Naive thymus-derived CD8-positive, alpha-beta T cell (primary cell): Measurements from ENCODE around the gene SEZ6L2. TPM values are rescaled to one million over a fixed set of nuclear protein-coding genes. Genes with fewer than 3 reads are reported as not detected.
"Not testable (repeated sequence)": the region's sequence is repeated elsewhere in the genome, so short reads cannot be mapped to it uniquely, and the experiment has no call there.

Source experiments
- ATAC-seq, 2 donors: fragments of 150-1000 bp; cut with Tn5 transposase in 1 of 2; sonication (Bioruptor Pico), chemical (Tn5 transposase) in 1 of 2; 1 replicate in 1 of 2; 2 replicates in 1 of 2; pipeline ENCODE4 v1.10.0; 2021; ENCODE audit warnings: mild to moderate bottlenecking in 2 of 2, moderate library complexity in 2 of 2
- POLR2A ChIA-PET: fragments of 350-600 bp; sonication (Branson Sonifier 250); formaldehyde crosslinking; loops from one replicate; lab custom pipeline; 2021; ENCODE audit warnings: antibody characterized with exemption; lab: Charles Lee
- DNase-seq, 10 donors: peaks; one replicate each; pipeline versions ENCODE4 v3.0.0 to v3.0.0-alpha.2; 2020 to 2022
- H3K27ac Mint-ChIP-seq, 10 donors: one replicate each; pipeline ENCODE4 v1.8.0; 2020 to 2022; ENCODE audit warnings: mild to moderate bottlenecking in 10 of 10, mixed read lengths in 10 of 10, moderate library complexity in 4 of 10, inconsistent platforms in 1 of 10
- H3K27me3 Mint-ChIP-seq, 5 donors: one replicate each; pipeline ENCODE4 v1.8.0; 2021 to 2022; ENCODE audit warnings: mixed read lengths in 5 of 5
- H3K36me3 Mint-ChIP-seq, 3 donors: one replicate each; pipeline ENCODE4 v1.8.0; 2020 to 2022; ENCODE audit warnings: mixed read lengths in 3 of 3, mild to moderate bottlenecking in 2 of 3, inconsistent platforms in 1 of 3
- H3K4me1 Mint-ChIP-seq, 4 donors: one replicate each; pipeline ENCODE4 v1.8.0; 2021 to 2022; ENCODE audit warnings: mixed read lengths in 4 of 4
- H3K4me3 Mint-ChIP-seq, 10 donors: one replicate each; pipeline ENCODE4 v1.8.0; 2020 to 2022; ENCODE audit warnings: mild to moderate bottlenecking in 10 of 10, mixed read lengths in 10 of 10, moderate library complexity in 6 of 10, inconsistent platforms in 1 of 10
- H3K9me3 Mint-ChIP-seq, 9 donors: one replicate each; pipeline ENCODE4 v1.8.0; 2020 to 2022; ENCODE audit warnings: mixed read lengths in 9 of 9, mild to moderate bottlenecking in 3 of 9, inconsistent platforms in 1 of 9, moderate library complexity in 1 of 9
- polyA plus RNA-seq, 3 donors: library from polyadenylated mRNA; unstranded; fragments of 300-500 nt; fragmentation: Illumina TruSeq; gene quantifications; one replicate each; pipeline ENCODE4 v1.2.3, GENCODE V29; 2021
- total RNA-seq, 8 experiments: library from RNA in 2 of 8; stranded (reverse) in 2 of 8; gene quantifications; one replicate each; pipeline ENCODE4 v1.2.3 and lab custom pipeline; 2021 to 2026

Gene SEZ6L2
- total and polyA plus RNA-seq, 5 experiments from 2014 or later: 0.21 TPM; not detected in 4

- no peaks in the 10 kb centered on the region for H3K9me3 Mint-ChIP-seq
- ATAC-seq (no peak), DNase-seq (no peak)
- peaks cover 6 to 15% (median 9%) of the 10 kb centered on the region in 4 donors for H3K4me1 Mint-ChIP-seq
- peaks cover 0 to 78% (median 9%) of the 10 kb centered on the region in 3 donors for H3K36me3 Mint-ChIP-seq
- H3K4me3 Mint-ChIP-seq: no peak overlapping the region
- no peaks in the 10 kb centered on the region for H3K27me3 Mint-ChIP-seq
- peak overlapping the region in 3 of 10 donors; percentile 18 to 81 (median 78) for H3K27ac Mint-ChIP-seq
- POLR2A ChIA-PET: interaction anchor here (0.6 to 7.6 kb wide), 5 partner anchors 9 to 37 kb away, joined by 3 to 49 read pairs (median 5); no protein-coding TSS in a partner anchor
These were observed 54.6 kb downstream of the SEZ6L2 start for GRCh38 chr16:29844575-29845331.

GRCh38 chr16:29843931-29844330 is 55.4 kb downstream of the SEZ6L2 start:
- no peaks in the 10 kb centered on the region for H3K9me3 Mint-ChIP-seq
- H3K36me3 Mint-ChIP-seq: peaks cover 0 to 83% (median 10%) of the 10 kb centered on the region in 3 donors
- H3K27me3 Mint-ChIP-seq: no peaks in the 10 kb centered on the region
- ATAC-seq (no peak), DNase-seq (no peak)
- H3K4me3 Mint-ChIP-seq: no peak overlapping the region
- peaks cover 6 to 15% (median 9%) of the 10 kb centered on the region in 4 donors for H3K4me1 Mint-ChIP-seq
- POLR2A ChIA-PET: interaction anchor here (1.9 to 7.6 kb wide), 3 partner anchors 17 to 36 kb away, joined by 5 to 49 read pairs (median 6); no protein-coding TSS in a partner anchor
- H3K27ac Mint-ChIP-seq: peak overlapping the region in 6 of 10 donors; percentile 5 to 83 (median 72)

GRCh38 chr16:29842732-29843346 is 56.5 kb downstream of the SEZ6L2 start:
- peaks cover 0 to 82% (median 10%) of the 10 kb centered on the region in 3 donors for H3K36me3 Mint-ChIP-seq
- DNase-seq (no peak), ATAC-seq (no peak)
- peaks cover 0 to 9% (median 4%) of the 10 kb centered on the region in 4 donors for H3K4me1 Mint-ChIP-seq
- H3K27ac Mint-ChIP-seq: peak overlapping the region in 8 of 10 donors; percentile 13 to 90 (median 60)
- POLR2A ChIA-PET: interaction anchor here (0.6 to 7.6 kb wide), 5 partner anchors 16 to 110 kb away, joined by 3 to 49 read pairs (median 4); no protein-coding TSS in a partner anchor
- no peaks in the 10 kb centered on the region for H3K27me3 Mint-ChIP-seq
- H3K9me3 Mint-ChIP-seq: no peaks in the 10 kb centered on the region
- H3K4me3 Mint-ChIP-seq: no peak overlapping the region

DNA sequence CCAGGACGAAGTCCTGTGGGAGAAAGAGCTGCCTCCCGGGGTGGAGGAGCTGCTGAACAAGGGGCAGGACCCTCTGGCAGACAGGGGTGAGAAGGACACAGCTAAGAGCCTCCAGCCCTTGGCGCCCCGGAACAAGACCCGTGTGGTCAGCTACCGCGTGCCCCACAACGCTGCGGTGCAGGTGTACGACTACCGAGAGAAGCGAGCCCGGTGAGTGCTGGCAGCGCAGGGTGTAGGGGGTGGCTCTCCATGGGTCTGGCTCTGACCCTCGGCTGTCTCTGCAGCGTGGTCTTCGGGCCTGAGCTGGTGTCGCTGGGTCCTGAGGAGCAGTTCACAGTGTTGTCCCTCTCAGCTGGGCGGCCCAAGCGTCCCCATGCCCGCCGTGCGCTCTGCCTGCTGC is 57.7 kb downstream of the SEZ6L2 start:
- H3K9me3 Mint-ChIP-seq: no peaks in the 10 kb centered on the region
- H3K4me3 Mint-ChIP-seq: no peak overlapping the region
- peak overlapping the region in 2 of 10 donors; percentile 6 to 51 for H3K27ac Mint-ChIP-seq
- POLR2A ChIA-PET: interaction anchor here (0.5 to 7.6 kb wide), 3 partner anchors 15 to 34 kb away, joined by 4 to 49 read pairs (median 4); no protein-coding TSS in a partner anchor
- no peak for DNase-seq
- no peak for ATAC-seq
- H3K27me3 Mint-ChIP-seq: no peaks in the 10 kb centered on the region
- peaks cover 0 to 9% (median 4%) of the 10 kb centered on the region in 4 donors for H3K4me1 Mint-ChIP-seq
- H3K36me3 Mint-ChIP-seq: peaks cover 0 to 84% (median 12%) of the 10 kb centered on the region in 3 donors

DNA sequence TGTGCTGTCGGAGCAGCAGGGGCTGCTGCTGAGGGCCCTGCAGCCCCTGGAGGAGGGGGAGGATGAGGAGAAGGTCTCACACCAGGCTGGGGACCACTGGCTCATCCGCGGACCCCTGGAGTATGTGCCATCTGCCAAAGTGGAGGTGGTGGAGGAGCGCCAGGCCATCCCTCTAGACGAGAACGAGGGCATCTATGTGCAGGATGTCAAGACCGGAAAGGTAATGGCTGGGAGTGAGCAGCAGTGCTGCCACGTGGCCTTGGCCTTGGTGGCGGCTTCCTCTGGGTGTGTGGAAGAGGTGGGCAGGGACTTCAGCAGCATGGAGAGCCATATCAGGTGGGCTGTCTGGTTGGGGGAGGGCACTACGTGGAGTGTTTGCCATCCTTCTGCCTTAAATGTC is 59.1 kb downstream of the SEZ6L2 start:
- H3K36me3 Mint-ChIP-seq: peaks cover 0 to 86% (median 9%) of the 10 kb centered on the region in 3 donors
- H3K4me1 Mint-ChIP-seq: peaks cover 0 to 7% (median 3%) of the 10 kb centered on the region in 4 donors
- no peak for ATAC-seq

GRCh38 chr16:29839822-29840221 is 59.5 kb downstream of the SEZ6L2 start:
- Mint-ChIP-seq H3K36me3 (peaks cover 0 to 86% (median 9%) of the 10 kb centered on the region in 3 donors), H3K27me3 (no peaks in the 10 kb centered on the region), H3K9me3 (no peaks in the 10 kb centered on the region), H3K4me1 (peaks cover 0 to 5% (median 2%) of the 10 kb centered on the region in 4 donors), H3K4me3 (no peak overlapping the region), H3K27ac (no peak overlapping the region)
- ATAC-seq (no peak), DNase-seq (no peak)
- POLR2A ChIA-PET: interaction anchor here (0.6 to 7.6 kb wide), 8 partner anchors 8 to 278 kb away, joined by 3 to 49 read pairs (median 5); partner anchors contain the start of gene QPRT

More for the DNA sequence above, 59.1 kb downstream of the SEZ6L2 start:
- no peaks in the 10 kb centered on the region for H3K9me3 Mint-ChIP-seq
- no peak for DNase-seq
- no peaks in the 10 kb centered on the region for H3K27me3 Mint-ChIP-seq
- peak overlapping the region in 3 of 10 donors; percentile 6 to 80 (median 34) for H3K27ac Mint-ChIP-seq
- no peak overlapping the region for H3K4me3 Mint-ChIP-seq
- POLR2A ChIA-PET: interaction anchor here (0.7 to 7.6 kb wide), 5 partner anchors 8 to 161 kb away, joined by 4 to 49 read pairs (median 6); partner anchors contain the start of gene QPRT

DNA sequence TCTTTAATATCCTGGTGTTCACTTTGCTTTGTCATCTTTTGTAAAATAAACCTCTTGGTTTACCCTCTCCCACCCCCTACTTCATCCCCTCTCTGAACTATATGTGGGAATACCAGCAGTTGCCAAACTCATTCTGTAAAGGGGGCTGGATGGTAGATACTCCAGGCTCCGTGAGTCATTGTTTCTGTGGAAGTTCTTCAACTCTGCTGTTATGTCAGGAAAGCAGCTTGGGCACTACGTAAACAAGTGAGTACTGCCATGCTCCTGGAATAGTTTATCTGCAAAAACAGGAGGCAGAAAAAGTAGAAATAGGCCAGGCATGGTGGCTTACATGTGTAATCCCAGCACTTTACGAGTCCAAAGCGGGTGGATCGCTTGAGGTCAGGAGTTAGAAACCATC is 61.5 kb downstream of the SEZ6L2 start:
- Mint-ChIP-seq H3K4me1 (peaks cover 0 to 5% (median 1%) of the 10 kb centered on the region in 4 donors), H3K4me3 (no peak overlapping the region), H3K36me3 (peaks cover 0 to 91% (median 8%) of the 10 kb centered on the region in 3 donors), H3K27ac (peak overlapping the region in 1 of 10 donors; percentile 37), H3K9me3 (no peaks in the 10 kb centered on the region), H3K27me3 (no peaks in the 10 kb centered on the region)
- DNase-seq (no peak), ATAC-seq (no peak)
- POLR2A ChIA-PET: interaction anchor here (1.1 to 7.6 kb wide), 4 partner anchors 10 to 51 kb away, joined by 3 to 49 read pairs (median 6); no protein-coding TSS in a partner anchor

DNA sequence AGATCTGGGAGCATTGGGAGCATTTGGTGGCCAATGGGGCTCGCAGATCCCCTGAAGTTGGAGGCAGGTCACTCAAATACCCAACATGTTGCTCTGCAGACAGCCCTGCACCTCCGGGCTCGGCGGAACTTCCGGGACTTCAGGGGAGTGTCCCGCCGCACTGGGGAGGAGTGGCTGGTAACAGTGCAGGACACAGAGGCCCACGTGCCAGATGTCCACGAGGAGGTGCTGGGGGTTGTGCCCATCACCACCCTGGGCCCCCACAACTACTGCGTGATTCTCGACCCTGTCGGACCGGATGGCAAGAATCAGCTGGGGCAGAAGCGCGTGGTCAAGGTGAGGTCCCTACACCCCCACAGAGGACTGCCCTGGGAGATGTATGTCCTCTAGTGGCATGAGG is 62.7 kb downstream of the SEZ6L2 start:
- H3K27ac Mint-ChIP-seq: peak overlapping the region in 2 of 10 donors; percentile 18 to 46

GRCh38 chr16:29835926-29836325 is 63.4 kb downstream of the SEZ6L2 start:
- H3K27ac Mint-ChIP-seq: peak overlapping the region in 3 of 10 donors; percentile 46 to 57 (median 51)
- no peaks in the 10 kb centered on the region for H3K9me3 Mint-ChIP-seq
- POLR2A ChIA-PET: interaction anchor here (0.7 kb wide), 1 partner anchor 9 kb away, joined by 4 read pairs; no protein-coding TSS in a partner anchor
- peaks cover 0 to 92% (median 9%) of the 10 kb centered on the region in 3 donors for H3K36me3 Mint-ChIP-seq
- no peak for DNase-seq
- peak overlapping the region in 1 of 10 donors; percentile 33 for H3K4me3 Mint-ChIP-seq
- ATAC-seq: no peak
- H3K4me1 Mint-ChIP-seq: peaks cover 3 to 12% (median 6%) of the 10 kb centered on the region in 4 donors
- no peaks in the 10 kb centered on the region for H3K27me3 Mint-ChIP-seq

More for the DNA sequence above, 62.7 kb downstream of the SEZ6L2 start:
- POLR2A ChIA-PET: no interaction called here
- no peaks in the 10 kb centered on the region for H3K27me3 Mint-ChIP-seq
- H3K4me3 Mint-ChIP-seq: no peak overlapping the region
- no peaks in the 10 kb centered on the region for H3K9me3 Mint-ChIP-seq
- H3K4me1 Mint-ChIP-seq: peaks cover 3 to 7% (median 5%) of the 10 kb centered on the region in 4 donors
- DNase-seq (no peak), ATAC-seq (no peak)
- peaks cover 0 to 92% (median 9%) of the 10 kb centered on the region in 3 donors for H3K36me3 Mint-ChIP-seq

GRCh38 chr16:29834079-29834478 is 65.3 kb downstream of the SEZ6L2 start:
- Mint-ChIP-seq H3K27me3 (no peaks in the 10 kb centered on the region), H3K27ac (peak overlapping the region in 1 of 10 donors; percentile 51), H3K4me1 (peaks cover 9 to 30% (median 21%) of the 10 kb centered on the region in 4 donors), H3K4me3 (no peak overlapping the region), H3K36me3 (peaks cover 0 to 82% (median 8%) of the 10 kb centered on the region in 3 donors), H3K9me3 (no peaks in the 10 kb centered on the region)
- no peak for DNase-seq
- ATAC-seq: no peak
- POLR2A ChIA-PET: interaction anchor here (0.6 to 1.0 kb wide), 4 partner anchors 17 to 214 kb away, joined by 3 to 5 read pairs (median 3); partner anchors contain the start of gene KCTD13

GRCh38 chr16:29833219-29833618 is 66.1 kb downstream of the SEZ6L2 start:
- Mint-ChIP-seq H3K27ac (peak overlapping the region in 4 of 10 donors; percentile 34 to 75 (median 55)), H3K4me1 (peaks cover 9 to 37% (median 23%) of the 10 kb centered on the region in 4 donors), H3K36me3 (peaks cover 0 to 75% (median 8%) of the 10 kb centered on the region in 3 donors)
- not testable (repeated sequence) for H3K27me3 Mint-ChIP-seq, DNase-seq, H3K9me3 Mint-ChIP-seq, H3K4me3 Mint-ChIP-seq, ATAC-seq
- POLR2A ChIA-PET: interaction anchor here (0.7 to 1.0 kb wide), 3 partner anchors 9 to 136 kb away, joined by 4 to 8 read pairs (median 5); partner anchors contain the start of gene PAGR1

DNA sequence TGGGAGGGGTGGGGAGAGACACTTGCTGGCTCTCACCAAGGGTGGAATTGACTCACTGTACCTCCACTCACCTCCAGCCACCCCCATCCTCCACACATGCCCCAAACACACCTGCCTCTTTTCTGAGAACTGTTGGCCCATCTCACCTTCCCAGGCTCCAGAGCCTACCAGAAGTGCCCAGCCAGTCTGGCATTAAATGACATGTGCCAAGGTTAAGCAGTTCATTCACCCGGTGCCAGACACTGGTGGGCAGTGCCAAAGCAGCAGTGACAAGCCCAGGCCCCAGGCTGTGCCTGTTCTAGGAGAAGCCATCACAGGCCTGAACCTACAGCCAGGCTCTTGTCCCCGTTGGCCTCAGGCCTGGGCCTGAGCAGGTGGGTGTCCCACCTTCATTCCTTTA is 67.9 kb downstream of the SEZ6L2 start:
- DNase-seq: no peak

More for the DNA sequence above, 67.9 kb downstream of the SEZ6L2 start:
- H3K36me3 Mint-ChIP-seq: peaks cover 0 to 60% (median 8%) of the 10 kb centered on the region in 3 donors
- H3K27me3 Mint-ChIP-seq: no peaks in the 10 kb centered on the region
- ATAC-seq: no peak
- H3K4me3 Mint-ChIP-seq: no peak overlapping the region
- H3K9me3 Mint-ChIP-seq: no peaks in the 10 kb centered on the region
- peaks cover 12 to 53% (median 37%) of the 10 kb centered on the region in 4 donors for H3K4me1 Mint-ChIP-seq
- peak overlapping the region in 5 of 10 donors; percentile 57 to 87 (median 60) for H3K27ac Mint-ChIP-seq
- POLR2A ChIA-PET: no interaction called here
